K562 (cell line): ENCODE data around the gene GLIS1. TPM values are rescaled to one million over a fixed set of nuclear protein-coding genes. Genes with fewer than 3 reads are reported as not detected.

Experiments used
- ATAC-seq: fragments of 200-7000 bp; cut with Tn5 transposase; 3 replicates; pipeline ENCODE4 v1.9.1; 2020; ENCODE audit warnings: moderate library complexity
- BruUV-seq: library from RNA; stranded (reverse); fragments of 400-500 nt; replicated peaks from 2 replicates; lab custom pipeline; 2021; lab: Mats Ljungman, UMichigan
- CTCF ChIA-PET: fragments of 300-600 bp; formaldehyde crosslinking; extraction: SDS; loops from one replicate; lab custom pipeline; 2021; ENCODE audit warnings: low intra/inter-chr PET ratio; lab: Yijun Ruan, JAX
- POLR2A ChIA-PET: fragments of 300-600, 350-650 bp; sonication (Branson Sonifier 250); formaldehyde crosslinking; extraction: SDS; loops from one replicate; lab custom pipeline; 2021; ENCODE audit warnings: antibody characterized with exemption, inconsistent platforms; lab: Yijun Ruan, JAX
- DNase-seq, 4 experiments: peaks; one replicate each; pipeline versions ENCODE4 v3.0.0 to v3.0.0-alpha.2; 2011 to 2018; ENCODE audit warnings: low spot score in 3 of 4, mixed read lengths in 3 of 4; ENCODE audit errors: extremely low read depth in 1 of 4
- FAIRE-seq: peaks from 2 replicates; lab custom pipeline; 2011; peaks lifted over from hg19 to GRCh38; lab: Jason Lieb, UNC
- H2AFZ ChIP-seq: 2 replicates; pipeline ENCODE4 v1.6.0; 2011; ENCODE audit warnings: low read depth, low read length, control low read depth, inconsistent platforms
- H3K27ac ChIP-seq: fragments of 200-600 bp; 3 replicates; pipeline ENCODE4 v1.8.0; 2011; ENCODE audit warnings: low read depth, mild to moderate bottlenecking, control low read depth, inconsistent platforms, low read length, moderate library complexity, mixed read lengths; ENCODE audit errors: extremely low read depth
- H3K27me3 ChIP-seq, 2 experiments: fragments of 300-600 bp in 1 of 2; 2 replicates in 1 of 2; 3 replicates in 1 of 2; pipeline versions ENCODE4 v1.6.0 to v1.8.0; 2011; ENCODE audit warnings: inconsistent platforms in 2 of 2, low read length in 2 of 2, mild to moderate bottlenecking in 1 of 2, mixed read lengths in 1 of 2, moderate library complexity in 1 of 2; ENCODE audit not compliant: control insufficient read depth in 2 of 2, insufficient read depth in 2 of 2
- H3K36me3 ChIP-seq: fragments of 300-600 bp; 3 replicates; pipeline ENCODE4 v1.8.0; 2011; ENCODE audit warnings: mild to moderate bottlenecking, low read length, inconsistent platforms; ENCODE audit not compliant: control insufficient read depth, insufficient read depth
- H3K4me1 ChIP-seq, 2 experiments: fragments of 200-600 bp in 1 of 2; replicated peaks in 1 of 2; 2 replicates in 1 of 2; 3 replicates in 1 of 2; pipeline versions ENCODE4 v1.5.1 to v1.8.0; 2011; ENCODE audit warnings: inconsistent platforms in 2 of 2, low read length in 2 of 2, mild to moderate bottlenecking in 1 of 2, mixed read lengths in 1 of 2, moderate library complexity in 1 of 2; ENCODE audit not compliant: control insufficient read depth in 2 of 2, insufficient read depth in 2 of 2
- H3K4me2 ChIP-seq: 2 replicates; pipeline ENCODE4 v1.6.1; 2011; ENCODE audit warnings: low read length, control low read depth, inconsistent platforms, mixed read lengths; ENCODE audit not compliant: insufficient read depth
- H3K4me3 ChIP-seq: fragments of 200-600 bp; sonication (generic), shearing (Covaris generic); 2 replicates; pipeline ENCODE4 v1.5.1; 2016; ENCODE audit warnings: control low read depth, inconsistent platforms
- H3K79me2 ChIP-seq: fragments of 200-600 bp; 3 replicates; pipeline ENCODE4 v1.8.0; 2011; ENCODE audit warnings: low read length, inconsistent platforms; ENCODE audit not compliant: control insufficient read depth, insufficient read depth
- H3K9ac ChIP-seq, 2 experiments: 2 replicates each; pipeline versions ENCODE4 v1.6.0 to v1.6.1; 2011; ENCODE audit warnings: low read depth in 2 of 2, low read length in 2 of 2, control low read depth in 1 of 2, inconsistent platforms in 1 of 2, mild to moderate bottlenecking in 1 of 2, mixed read lengths in 1 of 2; ENCODE audit not compliant: insufficient read depth in 1 of 2
- H3K9me1 ChIP-seq: one replicate; pipeline ENCODE4 v1.6.0; 2011; ENCODE audit warnings: inconsistent platforms, mild to moderate bottlenecking, low read length, moderate library complexity; ENCODE audit not compliant: control insufficient read depth, insufficient read depth
- H3K9me3 ChIP-seq: replicated peaks from 2 replicates; pipeline ENCODE4 v1.5.1; 2011; ENCODE audit warnings: low read depth, low read length, inconsistent platforms; ENCODE audit not compliant: control insufficient read depth, insufficient read depth
- H4K20me1 ChIP-seq: replicated peaks from 2 replicates; pipeline ENCODE4 v1.6.1; 2011; ENCODE audit warnings: low read length, inconsistent platforms, mixed read lengths; ENCODE audit not compliant: control insufficient read depth, insufficient read depth
- CBFB ChIP-seq: sonication (generic); formaldehyde crosslinking; IDR thresholded peaks from 2 replicates; pipeline ENCODE4 v1.4.0; 2020; ENCODE audit warnings: mild to moderate bottlenecking, missing genetic modification reagents
- MCM7 ChIP-seq, 2 experiments: fragments of 450-650 bp; IDR thresholded peaks; 2 replicates each; pipeline ENCODE4 v1.6.1; 2016 to 2018
- PPARD ChIP-seq: fragments of 250-450 bp; sonication (Bioruptor Pico); IDR thresholded peaks from 2 replicates; pipeline ENCODE4 v1.8.0; 2022; ENCODE audit warnings: inconsistent platforms, mild to moderate bottlenecking, moderate library complexity
- RB1 ChIP-seq: fragments of 450-650 bp; IDR thresholded peaks from 2 replicates; pipeline ENCODE4 v1.6.1; 2017; ENCODE audit warnings: low read depth, mild to moderate bottlenecking
- RFX7 ChIP-seq: fragments of 250-450 bp; sonication (Bioruptor Pico); IDR thresholded peaks from 2 replicates; pipeline ENCODE4 v1.5.1; 2021; ENCODE audit warnings: mild to moderate bottlenecking
- SRSF1 ChIP-seq: fragments of 200-400 bp; formaldehyde crosslinking; IDR thresholded peaks from 2 replicates; pipeline ENCODE4 v1.6.1; 2017; ENCODE audit warnings: mild to moderate bottlenecking, low read depth, low read length, moderate library complexity
- SRSF9 ChIP-seq: fragments of 200-400 bp; formaldehyde crosslinking; IDR thresholded peaks from 2 replicates; pipeline ENCODE4 v1.6.1; 2017; ENCODE audit warnings: low read depth, low read length, borderline replicate concordance
- STAT5A ChIP-seq: IDR thresholded peaks from 2 replicates; pipeline ENCODE4 v1.6.1; 2012; ENCODE audit warnings: low read length, inconsistent platforms, borderline replicate concordance
- TARDBP ChIP-seq: fragments of 450-650 bp; IDR thresholded peaks from 2 replicates; pipeline ENCODE4 v1.6.1; 2016
- WHSC1 ChIP-seq: IDR thresholded peaks from one replicate; pipeline ENCODE4 v1.6.1; 2012; ENCODE audit warnings: low read length, control low read depth, inconsistent platforms
- WGBS: fragments of 100-300 bp; shearing (Covaris generic); methylation state at CpG from one replicate; pipeline ENCODE4 v1.1.6; 2016; ENCODE audit warnings: low coverage, mixed read lengths; ENCODE audit not compliant: insufficient coverage; ENCODE audit errors: missing lambda C conversion rate; 5-methylcytosine and 5-hydroxymethylcytosine counted together
- in situ Hi-C: fragments of 300-500 bp; cut with MboI; formaldehyde crosslinking; loops from 4 replicates; pipeline ENCODE4 v1.15.0; 2018; ENCODE audit warnings: inconsistent platforms, mixed read lengths
- intact Hi-C: fragments of 100-400 bp; cut with micrococcal nuclease; formaldehyde crosslinking; loops from 2 replicates; pipeline ENCODE4 v1.14.2; 2022
- polyA plus RNA-seq, 8 experiments: library from polyadenylated mRNA; depleted of rRNA in 4 of 8; stranded (reverse) in 5 of 8; unstranded in 3 of 8; fragments of >200 nt; fragmentation: Nextera tagmentation in 2 of 8; fragmentation: Illumina TruSeq in 1 of 8; extraction: Ambion mirVana in 2 of 8; extraction: Trizol in 1 of 8; gene quantifications; 2 replicates each; pipeline versions ENCODE4 v1.2.1 to v1.2.3, GENCODE V29; 2011 to 2014; ENCODE audit warnings: inconsistent platforms in 1 of 8, missing spikeins in 1 of 8
- total RNA-seq, 7 experiments: library from RNA; depleted of rRNA in 6 of 7; stranded (reverse); fragments of >200 nt in 6 of 7; fragmentation: Illumina TruSeq in 2 of 7; extraction: Trizol in 2 of 7; gene quantifications; 2 replicates each; pipeline versions ENCODE4 v1.2.1 to v1.2.3, GENCODE V29; 2011 to 2021; ENCODE audit warnings: low replicate concordance in 1 of 7
- TF ChIP-seq, protein P1 (sequence below): fragments of 250-450 bp; sonication (Bioruptor Pico); IDR thresholded peaks from 2 replicates; pipeline ENCODE4 v1.5.0; 2022; ENCODE audit warnings: mild to moderate bottlenecking
- TF ChIP-seq, protein P2 (sequence below): fragments of 250-450 bp; sonication (Bioruptor Pico); IDR thresholded peaks from 2 replicates; pipeline ENCODE4 v1.8.0; 2021; ENCODE audit warnings: mild to moderate bottlenecking, moderate library complexity
- TF ChIP-seq, protein P3 (sequence below): sonication (generic); formaldehyde crosslinking; IDR thresholded peaks from 2 replicates; pipeline ENCODE4 v1.8.1; 2023; ENCODE audit warnings: mild to moderate bottlenecking, missing genetic modification reagents

The GLIS1 gene
- total and polyA plus RNA-seq, 9 of the 15 experiments (the other 6 are each of a cell fraction or from before 2014, with no cell fraction given) = not detected

DNA sequence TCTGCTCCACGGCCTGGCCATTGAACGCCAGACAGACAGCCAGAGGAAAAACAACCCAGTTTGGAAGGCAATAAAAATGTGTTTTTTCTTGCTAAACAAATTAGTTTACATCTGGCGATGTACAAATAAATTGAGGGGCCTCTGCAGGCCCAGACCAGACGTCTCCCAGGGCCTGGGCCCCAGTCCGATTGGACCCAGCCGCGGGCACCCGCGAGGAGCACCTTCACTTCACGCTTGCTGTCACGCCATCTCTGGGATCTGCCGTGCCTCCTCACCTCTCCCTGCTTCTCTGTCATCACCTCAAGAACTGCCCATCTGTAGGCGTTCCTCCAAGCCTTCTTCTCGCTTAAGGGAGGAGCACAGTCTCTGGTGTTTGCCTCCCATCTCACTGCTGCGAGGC, 61.5 kb downstream of the GLIS1 start:
- Histone ChIP-seq H3K36me3 (no peaks in the 10 kb centered on the region), H3K27ac (no peak overlapping the region), H2AFZ (no peak overlapping the region), H3K4me1 (no peaks in the 10 kb centered on the region), H3K9ac (no peak overlapping the region), H3K27me3 (peaks cover 48 to 92% of the 10 kb centered on the region in 2 experiments), H3K9me1 (no peaks in the 10 kb centered on the region), H3K79me2 (no peaks in the 10 kb centered on the region), H4K20me1 (peaks cover 28% of the 10 kb centered on the region), H3K4me2 (no peak overlapping the region), H3K9me3 (no peaks in the 10 kb centered on the region), H3K4me3 (no peak overlapping the region)
- in situ Hi-C loops = no loop called here
- no peak for DNase-seq
- CTCF ChIA-PET = no interaction called here
- TF ChIP-seq, protein P1, sequence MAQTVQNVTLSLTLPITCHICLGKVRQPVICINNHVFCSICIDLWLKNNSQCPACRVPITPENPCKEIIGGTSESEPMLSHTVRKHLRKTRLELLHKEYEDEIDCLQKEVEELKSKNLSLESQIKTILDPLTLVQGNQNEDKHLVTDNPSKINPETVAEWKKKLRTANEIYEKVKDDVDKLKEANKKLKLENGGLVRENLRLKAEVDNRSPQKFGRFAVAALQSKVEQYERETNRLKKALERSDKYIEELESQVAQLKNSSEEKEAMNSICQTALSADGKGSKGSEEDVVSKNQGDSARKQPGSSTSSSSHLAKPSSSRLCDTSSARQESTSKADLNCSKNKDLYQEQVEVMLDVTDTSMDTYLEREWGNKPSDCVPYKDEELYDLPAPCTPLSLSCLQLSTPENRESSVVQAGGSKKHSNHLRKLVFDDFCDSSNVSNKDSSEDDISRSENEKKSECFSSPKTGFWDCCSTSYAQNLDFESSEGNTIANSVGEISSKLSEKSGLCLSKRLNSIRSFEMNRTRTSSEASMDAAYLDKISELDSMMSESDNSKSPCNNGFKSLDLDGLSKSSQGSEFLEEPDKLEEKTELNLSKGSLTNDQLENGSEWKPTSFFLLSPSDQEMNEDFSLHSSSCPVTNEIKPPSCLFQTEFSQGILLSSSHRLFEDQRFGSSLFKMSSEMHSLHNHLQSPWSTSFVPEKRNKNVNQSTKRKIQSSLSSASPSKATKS (CRISPR knock-in tag) = no peak
- TF ChIP-seq SRSF1 (no peak), PPARD (CRISPR knock-in tag) (no peak), WHSC1 (no peak), CBFB (no peak), SRSF9 (no peak), RB1 (no peak), MCM7 (IDR thresholded peaks at IDR 0.05) (no peak), STAT5A (no peak), RFX7 (CRISPR knock-in tag) (no peak), TARDBP (no peak)
- TF ChIP-seq, protein P2, sequence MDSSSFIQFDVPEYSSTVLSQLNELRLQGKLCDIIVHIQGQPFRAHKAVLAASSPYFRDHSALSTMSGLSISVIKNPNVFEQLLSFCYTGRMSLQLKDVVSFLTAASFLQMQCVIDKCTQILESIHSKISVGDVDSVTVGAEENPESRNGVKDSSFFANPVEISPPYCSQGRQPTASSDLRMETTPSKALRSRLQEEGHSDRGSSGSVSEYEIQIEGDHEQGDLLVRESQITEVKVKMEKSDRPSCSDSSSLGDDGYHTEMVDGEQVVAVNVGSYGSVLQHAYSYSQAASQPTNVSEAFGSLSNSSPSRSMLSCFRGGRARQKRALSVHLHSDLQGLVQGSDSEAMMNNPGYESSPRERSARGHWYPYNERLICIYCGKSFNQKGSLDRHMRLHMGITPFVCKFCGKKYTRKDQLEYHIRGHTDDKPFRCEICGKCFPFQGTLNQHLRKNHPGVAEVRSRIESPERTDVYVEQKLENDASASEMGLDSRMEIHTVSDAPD (CRISPR knock-in tag) = no peak
- TF ChIP-seq, protein P3, sequence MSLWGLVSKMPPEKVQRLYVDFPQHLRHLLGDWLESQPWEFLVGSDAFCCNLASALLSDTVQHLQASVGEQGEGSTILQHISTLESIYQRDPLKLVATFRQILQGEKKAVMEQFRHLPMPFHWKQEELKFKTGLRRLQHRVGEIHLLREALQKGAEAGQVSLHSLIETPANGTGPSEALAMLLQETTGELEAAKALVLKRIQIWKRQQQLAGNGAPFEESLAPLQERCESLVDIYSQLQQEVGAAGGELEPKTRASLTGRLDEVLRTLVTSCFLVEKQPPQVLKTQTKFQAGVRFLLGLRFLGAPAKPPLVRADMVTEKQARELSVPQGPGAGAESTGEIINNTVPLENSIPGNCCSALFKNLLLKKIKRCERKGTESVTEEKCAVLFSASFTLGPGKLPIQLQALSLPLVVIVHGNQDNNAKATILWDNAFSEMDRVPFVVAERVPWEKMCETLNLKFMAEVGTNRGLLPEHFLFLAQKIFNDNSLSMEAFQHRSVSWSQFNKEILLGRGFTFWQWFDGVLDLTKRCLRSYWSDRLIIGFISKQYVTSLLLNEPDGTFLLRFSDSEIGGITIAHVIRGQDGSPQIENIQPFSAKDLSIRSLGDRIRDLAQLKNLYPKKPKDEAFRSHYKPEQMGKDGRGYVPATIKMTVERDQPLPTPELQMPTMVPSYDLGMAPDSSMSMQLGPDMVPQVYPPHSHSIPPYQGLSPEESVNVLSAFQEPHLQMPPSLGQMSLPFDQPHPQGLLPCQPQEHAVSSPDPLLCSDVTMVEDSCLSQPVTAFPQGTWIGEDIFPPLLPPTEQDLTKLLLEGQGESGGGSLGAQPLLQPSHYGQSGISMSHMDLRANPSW (CRISPR knock-in tag) = no peak
- POLR2A ChIA-PET = interaction anchor here (0.6 kb wide), 1 partner anchor 23 kb away, joined by 4 read pairs; no protein-coding TSS in a partner anchor
- intact Hi-C loops = no loop called here
- BruUV-seq = no TSS peak
- WGBS = 2% methylated on average over 15 of the region's 15 CpGs
- ATAC-seq = no peak
- FAIRE-seq = no peak
